Liver (tissue), 9 donors: ENCODE data around the gene BFSP2. TPM values are rescaled to one million over a fixed set of nuclear protein-coding genes. Genes with fewer than 3 reads are reported as not detected.

Experiments
- DNase-seq: peaks from one replicate; pipeline ENCODE4 v3.0.0-alpha.2; 2017; ENCODE audit warnings: low spot score
- H3K27ac ChIP-seq, 2 donors: one replicate each; pipeline ENCODE4 v1.7.0; 2013; ENCODE audit warnings: inconsistent platforms in 2 of 2, low read length in 2 of 2, control low read depth in 1 of 2, low read depth in 1 of 2, mild to moderate bottlenecking in 1 of 2
- H3K27me3 ChIP-seq, 4 donors: one replicate each; pipeline versions ENCODE4 v1.6.1 to v1.7.0; 2013; ENCODE audit warnings: low read length in 3 of 4, inconsistent platforms in 1 of 4, mild to moderate bottlenecking in 1 of 4, moderate library complexity in 1 of 4; ENCODE audit not compliant: control insufficient read depth in 4 of 4, insufficient read depth in 4 of 4
- H3K36me3 ChIP-seq, 4 donors: one replicate each; pipeline versions ENCODE4 v1.6.1 to v1.7.0; 2013; ENCODE audit warnings: low read length in 3 of 4, mild to moderate bottlenecking in 3 of 4, low read depth in 1 of 4, moderate library complexity in 1 of 4; ENCODE audit not compliant: control insufficient read depth in 4 of 4, insufficient read depth in 3 of 4
- H3K4me1 ChIP-seq, 4 donors: one replicate each; pipeline versions ENCODE4 v1.6.1 to v1.7.0; 2013; ENCODE audit warnings: low read length in 3 of 4, mild to moderate bottlenecking in 3 of 4, moderate library complexity in 1 of 4; ENCODE audit not compliant: control insufficient read depth in 4 of 4, insufficient read depth in 4 of 4
- H3K4me3 ChIP-seq, 3 donors: one replicate each; pipeline versions ENCODE4 v1.6.1 to v1.7.0; 2013; ENCODE audit warnings: low read length in 3 of 3, control low read depth in 1 of 3, low read depth in 1 of 3, mild to moderate bottlenecking in 1 of 3
- H3K9ac ChIP-seq, 2 donors: one replicate each; pipeline ENCODE4 v1.7.0; 2013; ENCODE audit warnings: low read length in 2 of 2, mild to moderate bottlenecking in 2 of 2, moderate library complexity in 2 of 2, control low read depth in 1 of 2, low read depth in 1 of 2
- H3K9me3 ChIP-seq, 4 donors: one replicate each; pipeline versions ENCODE4 v1.6.1 to v1.7.0; 2013; ENCODE audit warnings: low read length in 3 of 4; ENCODE audit not compliant: control insufficient read depth in 4 of 4
- ATF3 ChIP-seq: IDR thresholded peaks from 2 replicates; pipeline ENCODE4 v1.6.1; 2016; ENCODE audit warnings: antibody characterized with exemption
- CTCF ChIP-seq: fragments of 150-350 bp; IDR thresholded peaks from 2 replicates; pipeline ENCODE4 v1.5.1; 2017; ENCODE audit warnings: improper control_type of control experiment, low read depth, low read length; ENCODE audit not compliant: missing input control
- EGR1 ChIP-seq, 2 donors: IDR thresholded peaks; 2 replicates each; pipeline ENCODE4 v1.6.1; 2016 to 2018; ENCODE audit warnings: antibody characterized with exemption in 2 of 2, low read depth in 2 of 2
- FOXA1 ChIP-seq: IDR thresholded peaks from 2 replicates; pipeline ENCODE4 v1.6.1; 2016; ENCODE audit warnings: antibody characterized with exemption
- FOXA2 ChIP-seq: IDR thresholded peaks from 2 replicates; pipeline ENCODE4 v1.6.1; 2016; ENCODE audit warnings: antibody characterized with exemption
- GABPA ChIP-seq, 2 donors: IDR thresholded peaks in 1 of 2; conservative IDR thresholded peaks in 1 of 2; 2 replicates each; pipeline ENCODE4 v1.6.1; 2016; ENCODE audit warnings: antibody characterized with exemption in 2 of 2, mild to moderate bottlenecking in 1 of 2, moderate library complexity in 1 of 2
- HNF4A ChIP-seq, 2 donors: conservative IDR thresholded peaks; 2 replicates each; pipeline ENCODE4 v1.6.1; 2016; ENCODE audit warnings: antibody characterized with exemption in 2 of 2, mild to moderate bottlenecking in 2 of 2
- HNF4G ChIP-seq: IDR thresholded peaks from 2 replicates; pipeline ENCODE4 v1.6.1; 2016; ENCODE audit warnings: antibody characterized with exemption
- MAX ChIP-seq: IDR thresholded peaks from 2 replicates; pipeline ENCODE4 v1.6.1; 2016; ENCODE audit warnings: antibody characterized with exemption
- NR2F2 ChIP-seq: IDR thresholded peaks from 2 replicates; pipeline ENCODE4 v1.6.1; 2016; ENCODE audit warnings: antibody characterized with exemption
- RAD21 ChIP-seq, 2 donors: IDR thresholded peaks; 2 replicates each; pipeline ENCODE4 v1.6.1; 2016; ENCODE audit warnings: antibody characterized with exemption in 2 of 2, mild to moderate bottlenecking in 2 of 2
- RXRA ChIP-seq, 2 donors: IDR thresholded peaks; 2 replicates each; pipeline ENCODE4 v1.6.1; 2017 to 2018; ENCODE audit warnings: antibody characterized with exemption in 2 of 2, mild to moderate bottlenecking in 1 of 2
- SP1 ChIP-seq: IDR thresholded peaks from 2 replicates; pipeline ENCODE4 v1.6.1; 2018; ENCODE audit warnings: antibody characterized with exemption, mild to moderate bottlenecking
- TAF1 ChIP-seq: conservative IDR thresholded peaks from 2 replicates; pipeline ENCODE4 v1.6.1; 2016; ENCODE audit warnings: antibody characterized with exemption, mild to moderate bottlenecking
- YY1 ChIP-seq: IDR thresholded peaks from 2 replicates; pipeline ENCODE4 v1.6.1; 2016; ENCODE audit warnings: antibody characterized with exemption, mild to moderate bottlenecking
- ZBTB33 ChIP-seq: IDR thresholded peaks from 2 replicates; pipeline ENCODE4 v1.6.1; 2016; ENCODE audit warnings: antibody characterized with exemption
- WGBS: extraction: QIAGEN DNeasy Blood & Tissue Kit; methylation state at CpG from one replicate; pipeline ENCODE4 v1.1.7; 2013; 5-methylcytosine and 5-hydroxymethylcytosine counted together
- polyA plus RNA-seq, 2 donors: library from polyadenylated mRNA; stranded (reverse) in 1 of 2; unstranded in 1 of 2; fragments of 200-250 nt in 1 of 2; fragments of >200 nt in 1 of 2; fragmentation: Nextera tagmentation in 1 of 2; extraction: Ambion mirVana in 1 of 2; gene quantifications; one replicate each; pipeline versions ENCODE4 v1.2.1 to v1.2.3, GENCODE V29; 2013 to 2015
- total RNA-seq, 2 donors: library from RNA; depleted of rRNA; stranded (reverse); fragments of >200 nt; gene quantifications; one replicate each; pipeline ENCODE4 v1.2.3, GENCODE V29; 2014
- donor health status: healthy.
- donor health status: healthy.
- donor health status: healthy.
- donor health status: healthy.
- donor health status: healthy.

Gene BFSP2
- total and polyA plus RNA-seq, 4 donors, result 0.42 TPM; not detected in 3

DNA sequence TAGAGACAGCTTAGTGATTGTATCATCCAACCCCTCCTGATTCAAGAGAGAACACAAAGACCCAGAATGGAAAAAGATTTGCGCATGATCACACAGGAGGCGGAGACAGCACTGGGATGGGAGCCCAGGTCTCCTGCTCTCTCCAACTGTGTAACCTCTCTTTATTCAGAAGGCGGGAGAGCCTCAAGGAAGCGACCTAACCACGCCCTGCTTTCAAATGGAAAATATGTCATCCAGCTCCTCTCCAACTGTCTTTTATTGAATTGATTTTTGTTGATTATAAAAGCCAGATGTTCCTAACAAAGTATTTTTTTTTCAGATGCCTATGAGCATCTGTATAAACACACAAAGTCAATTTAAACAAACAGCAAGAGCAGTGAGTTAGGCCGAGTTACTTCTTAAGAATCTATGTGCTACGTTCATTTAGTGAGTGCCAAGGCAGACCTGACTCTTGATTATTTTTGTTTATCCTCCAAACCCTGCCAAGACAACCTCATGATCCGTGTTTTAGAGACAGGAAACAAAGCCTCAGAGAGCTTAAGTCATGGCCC lies 74.5 kb downstream of the BFSP2 start:
- no peak overlapping the region for H3K27ac ChIP-seq
- no peaks in the 10 kb centered on the region for H3K36me3 ChIP-seq
- peaks cover 0 to 3% (median 0%) of the 10 kb centered on the region in 4 donors for H3K27me3 ChIP-seq
- DNase-seq, result no peak
- peaks cover 3 to 20% (median 16%) of the 10 kb centered on the region in 4 donors for H3K4me1 ChIP-seq
- H3K4me3 ChIP-seq, result no peak overlapping the region
- H3K9ac ChIP-seq, result no peak overlapping the region
- WGBS, result 74% methylated on average over 8 of the region's 8 CpGs
- TF ChIP-seq HNF4A (conservative IDR thresholded peaks at IDR 0.05), result no peak
- TF ChIP-seq EGR1 (IDR thresholded peaks at IDR 0.05; ENCODE audit: low read depth in 2 of 2), result no peak
- TF ChIP-seq RXRA (IDR thresholded peaks at IDR 0.05), result no peak
- no peak for TF ChIP-seq TAF1
- TF ChIP-seq YY1, result no peak
- TF ChIP-seq HNF4G, result no peak
- TF ChIP-seq FOXA1, result no peak
- TF ChIP-seq CTCF, result no peak
- TF ChIP-seq GABPA (IDR thresholded peaks at IDR 0.05 in 1 of 2, conservative IDR thresholded peaks at IDR 0.05 in 1 of 2), result no peak
- H3K9me3 ChIP-seq, result no peaks in the 10 kb centered on the region

DNA sequence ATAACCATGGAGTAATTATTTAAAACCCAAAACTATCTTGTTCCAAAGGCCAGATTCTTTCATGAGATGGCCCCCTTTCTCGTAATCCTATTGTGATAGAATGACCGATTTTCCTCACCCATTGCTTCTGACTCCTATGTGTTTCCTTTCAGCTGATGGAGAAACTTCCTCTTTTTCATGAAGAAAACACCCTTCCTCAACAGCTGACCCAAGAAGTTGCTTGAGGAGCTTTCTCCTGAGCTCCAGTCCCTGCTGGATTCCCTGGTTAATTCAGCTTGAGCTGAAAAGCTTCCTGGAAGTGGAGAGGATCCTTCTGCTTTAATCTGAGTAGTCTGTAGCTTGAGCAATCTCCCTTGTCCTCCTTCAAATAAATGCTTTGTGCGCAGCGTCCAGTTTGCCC lies 75.0 kb downstream of the BFSP2 start:
- WGBS, result 80% methylated on average over 4 of the region's 4 CpGs
- Histone ChIP-seq H3K4me1 (peaks cover 0 to 15% (median 11%) of the 10 kb centered on the region in 4 donors), H3K9me3 (no peaks in the 10 kb centered on the region), H3K27ac (no peak overlapping the region), H3K36me3 (no peaks in the 10 kb centered on the region), H3K4me3 (no peak overlapping the region), H3K9ac (no peak overlapping the region), H3K27me3 (peaks cover 0 to 3% (median 0%) of the 10 kb centered on the region in 4 donors)
- no peak for TF ChIP-seq HNF4A (conservative IDR thresholded peaks at IDR 0.05)
- no peak for TF ChIP-seq EGR1 (IDR thresholded peaks at IDR 0.05; ENCODE audit: low read depth in 2 of 2)
- no peak for TF ChIP-seq MAX
- no peak for TF ChIP-seq TAF1
- no peak for TF ChIP-seq ZBTB33
- TF ChIP-seq SP1, result no peak
- no peak for DNase-seq

DNA sequence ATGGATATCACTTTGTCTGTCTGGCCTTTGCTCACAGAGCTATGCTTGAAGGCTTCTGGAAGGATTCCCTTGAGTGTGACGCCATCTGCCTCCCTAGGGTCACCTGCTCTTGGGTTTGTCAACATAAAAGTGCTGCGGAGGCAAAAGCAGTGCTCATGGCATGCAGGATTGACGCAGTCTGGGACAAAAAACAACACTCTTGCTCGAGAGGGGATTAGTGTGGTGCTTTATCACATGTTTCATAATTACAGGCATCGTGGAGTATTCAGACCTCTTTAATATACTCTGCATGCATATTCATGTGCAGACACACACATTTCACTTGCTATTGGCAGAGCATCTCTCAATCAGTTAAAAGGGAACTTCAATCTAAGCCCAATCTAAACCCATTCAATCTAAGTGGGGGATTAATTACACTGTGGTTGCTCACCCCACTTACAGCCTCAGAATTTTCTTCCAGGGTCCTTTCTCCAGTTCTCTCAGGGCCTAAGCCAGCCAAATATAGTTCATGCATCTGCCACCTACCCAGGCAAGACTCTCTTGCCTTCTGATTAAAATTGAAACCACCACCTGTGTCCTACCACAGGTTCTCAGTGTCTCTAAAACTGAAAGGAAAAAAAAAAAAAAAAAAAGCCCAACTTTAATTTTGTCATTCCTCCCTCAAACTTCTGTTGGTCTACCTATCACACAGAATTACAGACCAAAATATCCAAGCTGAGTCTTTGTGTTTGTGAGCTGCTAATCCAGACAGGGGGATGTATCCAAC lies 75.6 kb downstream of the BFSP2 start:
- H3K36me3 ChIP-seq, result no peaks in the 10 kb centered on the region
- WGBS, result 45% methylated on average over 5 of the region's 5 CpGs
- no peak overlapping the region for H3K4me3 ChIP-seq
- no peaks in the 10 kb centered on the region for H3K9me3 ChIP-seq
- H3K4me1 ChIP-seq, result peaks cover 0 to 12% (median 8%) of the 10 kb centered on the region in 4 donors
- no peak overlapping the region for H3K27ac ChIP-seq
- peaks cover 0 to 3% (median 0%) of the 10 kb centered on the region in 4 donors for H3K27me3 ChIP-seq
- DNase-seq, result no peak
- no peak overlapping the region for H3K9ac ChIP-seq
- peak in 1 of 2 donors; percentile 18 for TF ChIP-seq RXRA (IDR thresholded peaks at IDR 0.05)
- no peak for TF ChIP-seq GABPA (IDR thresholded peaks at IDR 0.05 in 1 of 2, conservative IDR thresholded peaks at IDR 0.05 in 1 of 2)
- TF ChIP-seq EGR1 (IDR thresholded peaks at IDR 0.05; ENCODE audit: low read depth in 2 of 2), result no peak
- peak; percentile 17 for TF ChIP-seq FOXA2
- TF ChIP-seq TAF1, result no peak
- TF ChIP-seq MAX, result no peak
- TF ChIP-seq ZBTB33, result no peak
- TF ChIP-seq FOXA1, result no peak
- no peak for TF ChIP-seq ATF3
- TF ChIP-seq HNF4G, result no peak
- TF ChIP-seq RAD21 (IDR thresholded peaks at IDR 0.05), result peak; percentile 6 to 14
- no peak for TF ChIP-seq NR2F2
